Kasumi-1 (cell line): Measurements from ENCODE around the gene KRTAP19-6.
"Not testable (repeated sequence)": the region's sequence is repeated elsewhere in the genome, so short reads cannot be mapped to it uniquely, and the experiment has no call there.

Source experiments
- DNase-seq, 2 experiments: peaks; one replicate each; lab custom pipeline; 2025; lab: John Stamatoyannopoulos, UW

The KRTAP19-6 gene, protein sequence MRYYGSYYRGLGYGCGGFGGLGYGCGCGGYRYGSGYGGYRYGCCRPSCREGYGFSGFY

DNA sequence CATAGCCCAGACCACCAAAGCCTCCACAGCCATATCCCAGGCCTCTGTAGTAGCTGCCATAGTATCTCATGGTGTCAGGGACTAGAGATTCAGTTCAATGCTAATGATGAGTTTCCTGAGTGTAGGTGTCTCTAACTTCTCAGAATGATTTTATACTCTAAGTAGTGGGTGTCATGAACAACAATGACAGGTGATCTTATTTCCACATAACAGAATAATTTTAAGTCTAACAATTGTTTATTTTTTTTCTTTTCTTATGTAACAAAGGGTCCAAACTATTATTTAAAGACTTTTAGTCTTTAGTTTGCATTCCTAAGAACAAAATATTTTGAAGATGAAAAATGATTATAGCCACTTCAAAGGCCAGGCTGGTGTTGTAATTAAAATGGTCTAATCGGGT is at the start of gene KRTAP19-6:
Gene KRTAP19-6 (minus strand): TSS at position 101 of the 400 bp plus-strand sequence. CDS start 31 bp downstream, at position 70.
- DNase-seq = no peak

- no peak for DNase-seq
These were observed 48.6 kb upstream of the KRTAP19-6 start, which contains the start of gene KRTAP22-2 for GRCh38 chr21:30590297-30590696. KRTAP22-2 (minus strand) TSS chr21:30590397.

GRCh38 chr21:30582870-30583269 is 41.2 kb upstream of the KRTAP19-6 start:
- DNase-seq = no peak

DNA sequence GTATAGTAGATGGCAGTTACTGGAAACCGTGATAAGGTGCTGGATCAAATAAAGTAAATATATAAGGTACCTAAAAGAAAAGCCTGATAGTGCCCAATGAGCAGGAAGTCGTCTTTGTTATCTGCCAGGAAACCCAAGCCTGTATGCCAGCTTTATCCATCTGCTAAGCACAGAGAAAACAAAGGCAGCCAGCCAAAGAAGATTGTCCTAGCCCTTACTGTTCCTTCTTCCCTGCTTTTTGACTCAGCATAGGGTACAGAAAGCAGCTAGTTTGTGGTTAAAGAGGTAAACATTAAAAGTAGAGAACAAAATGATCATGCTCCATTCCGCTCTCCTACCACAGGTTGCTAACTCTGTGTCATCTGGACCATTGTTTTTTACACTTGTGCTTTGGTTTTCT is 38.5 kb upstream of the KRTAP19-6 start:
- DNase-seq = no peak

DNA sequence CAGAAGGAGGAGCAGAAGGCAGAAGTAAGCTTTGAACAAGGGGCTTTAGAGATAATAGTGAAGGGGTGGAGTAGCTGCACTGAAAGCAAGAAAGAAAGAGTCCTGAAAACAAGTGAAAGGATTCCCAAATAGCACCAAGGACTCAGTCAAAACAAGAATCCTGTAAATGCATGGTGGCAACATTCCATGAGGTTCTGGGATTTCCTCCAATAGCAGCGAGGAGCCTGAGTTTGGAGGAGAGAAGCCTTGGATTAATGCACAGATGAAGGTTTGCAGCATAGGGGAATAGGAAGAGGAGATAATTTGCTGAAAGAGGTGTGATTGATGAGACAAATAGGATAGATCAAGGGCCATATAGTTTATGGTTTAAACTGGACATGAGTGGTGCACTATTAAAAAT is 37.7 kb upstream of the KRTAP19-6 start:
- no peak for DNase-seq

GRCh38 chr21:30577766-30578165 is 36.1 kb upstream of the KRTAP19-6 start:
- no peak for DNase-seq

DNA sequence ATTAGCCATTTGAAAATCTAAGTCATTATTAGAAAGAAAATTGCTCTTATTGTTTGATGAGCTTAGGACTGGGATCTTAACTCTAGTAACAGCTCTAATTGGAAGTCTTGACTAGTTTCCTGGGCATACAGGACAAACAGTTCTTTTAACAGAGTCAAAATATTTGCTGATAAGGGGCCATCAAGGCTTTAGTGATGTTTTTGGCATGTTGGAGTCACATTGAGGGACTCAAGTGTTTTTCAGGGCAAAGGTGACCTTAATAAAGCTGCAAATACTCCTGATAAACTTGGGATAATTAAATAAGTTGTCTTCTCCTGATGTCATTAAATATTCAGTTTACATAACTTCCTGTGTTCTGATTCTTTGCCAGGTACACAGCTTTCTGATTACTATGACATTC is 26.0 kb upstream of the KRTAP19-6 start:
- no peak for DNase-seq

DNA sequence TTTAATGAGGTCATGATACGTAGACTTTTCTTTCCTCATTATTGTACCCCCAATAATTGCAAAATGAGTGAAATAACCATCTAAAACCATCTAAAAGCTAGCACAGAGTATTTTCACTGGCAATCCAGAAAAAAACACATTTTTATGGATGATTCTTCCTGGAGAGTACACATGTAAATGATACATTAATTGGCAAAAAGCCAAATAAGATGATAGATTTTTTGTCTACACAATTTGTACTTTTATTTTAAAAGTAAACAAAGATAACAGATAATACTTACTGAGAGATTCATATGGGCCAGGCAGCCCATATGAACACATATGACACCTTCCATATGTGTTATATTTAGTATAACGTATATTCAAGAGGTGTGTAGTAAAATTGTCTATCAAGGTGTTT is 22.0 kb upstream of the KRTAP19-6 start:
- no peak for DNase-seq

DNA sequence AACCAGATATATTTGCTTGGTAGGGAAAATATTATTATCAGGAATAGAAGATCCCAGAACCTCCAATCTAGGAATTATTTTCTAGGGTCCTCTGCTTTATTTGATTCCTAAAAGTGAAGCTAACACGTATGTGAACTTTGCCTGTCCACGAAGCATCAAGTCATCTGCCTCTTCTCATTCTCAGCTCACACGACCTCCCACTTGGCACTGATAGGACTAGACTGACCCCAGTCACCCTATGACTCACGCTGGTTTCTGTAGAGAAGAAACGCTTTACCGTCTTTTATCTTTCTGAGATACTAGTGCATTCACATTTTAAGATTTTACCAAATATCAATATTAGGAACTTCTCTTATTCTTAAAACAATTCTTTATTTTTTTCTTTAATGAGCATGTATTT is 21.4 kb upstream of the KRTAP19-6 start:
- no peak for DNase-seq

DNA sequence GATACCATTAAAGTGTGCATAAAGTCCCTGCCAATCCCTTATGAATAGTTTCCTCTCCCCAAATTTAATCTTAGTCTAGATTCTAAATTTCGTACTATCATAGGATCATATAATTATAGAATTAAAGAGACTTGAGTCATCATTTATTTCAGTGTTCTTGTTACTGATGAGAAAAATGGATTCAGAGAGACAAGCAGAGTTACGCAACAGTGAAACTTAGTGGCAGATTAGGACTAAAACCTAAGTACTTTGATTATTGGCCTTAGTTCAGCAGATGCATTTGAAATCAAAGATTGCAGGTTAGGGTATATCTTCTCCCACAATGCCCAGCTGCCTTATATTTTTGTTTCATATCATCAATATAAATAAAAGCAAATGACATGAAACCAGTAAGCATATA is 20.3 kb upstream of the KRTAP19-6 start:
- no peak for DNase-seq

GRCh38 chr21:30561264-30561895 is 19.7 kb upstream of the KRTAP19-6 start, which contains the start of gene KRTAP19-7:
KRTAP19-7 (minus strand) TSS chr21:30561314; CDS start chr21:30561289, 25 bp downstream.
- DNase-seq = no peak

GRCh38 chr21:30555095-30555494 is 13.4 kb upstream of the KRTAP19-6 start:
- DNase-seq = no peak

DNA sequence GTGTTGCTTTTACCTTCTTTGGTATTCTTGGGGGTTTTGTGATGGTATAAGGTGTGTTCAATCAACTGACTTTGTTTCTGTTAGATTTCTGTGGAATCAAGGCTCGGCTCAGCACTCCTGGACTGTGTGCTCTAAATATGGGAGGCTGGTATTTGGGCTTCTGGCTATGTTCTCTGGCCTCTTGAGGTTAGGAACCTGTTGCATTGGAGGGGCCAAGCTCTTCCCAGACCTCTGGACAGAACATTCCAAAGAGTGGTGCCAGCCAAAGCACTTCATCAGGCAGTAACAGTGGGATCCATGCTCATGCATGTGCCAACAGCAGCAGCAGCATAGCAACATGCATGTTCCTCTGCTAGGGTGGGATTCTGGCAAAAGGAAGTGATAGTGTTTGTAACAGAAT is 11.1 kb upstream of the KRTAP19-6 start:
- DNase-seq = no peak

DNA sequence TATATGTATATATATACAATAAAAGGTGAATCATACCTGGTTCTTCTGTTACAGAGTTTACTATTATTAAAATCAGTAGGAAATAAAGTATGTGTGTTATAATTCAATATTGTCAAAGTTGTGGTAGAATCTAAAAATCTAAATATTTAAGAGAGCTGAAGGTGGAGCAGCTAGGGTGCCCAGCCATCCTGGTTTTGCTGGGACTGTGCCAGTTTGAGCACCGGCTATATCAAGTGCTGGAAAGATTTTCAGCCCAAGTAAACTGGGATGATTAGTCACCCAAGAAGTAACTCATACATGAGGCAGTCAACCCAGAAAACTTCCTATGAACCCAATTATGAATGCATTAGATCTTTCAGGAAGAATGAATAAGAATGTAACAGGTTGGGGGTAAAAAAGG is 22.8 kb downstream of the KRTAP19-6 start:
- DNase-seq = no peak

DNA sequence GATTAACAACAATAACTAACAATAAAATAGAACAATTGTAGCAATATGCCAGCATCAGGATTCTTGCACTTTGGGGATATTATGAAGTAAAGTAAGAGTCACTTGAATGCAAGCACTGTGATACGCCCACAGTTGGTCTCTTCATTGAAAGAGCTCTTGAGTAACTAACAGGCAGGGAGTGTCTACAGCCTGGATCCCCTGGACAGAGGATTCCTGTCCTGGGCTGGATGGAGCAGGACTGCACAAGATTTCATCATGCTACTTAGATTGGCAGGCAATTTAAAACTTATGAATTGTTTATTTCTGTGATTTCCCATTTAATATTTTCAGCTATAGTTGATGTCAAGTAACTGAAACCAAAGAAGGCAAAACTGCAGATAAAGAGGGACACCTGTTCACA is 26.0 kb downstream of the KRTAP19-6 start:
- DNase-seq = no peak

GRCh38 chr21:30505621-30506205 is 36.0 kb downstream of the KRTAP19-6 start:
- DNase-seq = not testable (repeated sequence)

DNA sequence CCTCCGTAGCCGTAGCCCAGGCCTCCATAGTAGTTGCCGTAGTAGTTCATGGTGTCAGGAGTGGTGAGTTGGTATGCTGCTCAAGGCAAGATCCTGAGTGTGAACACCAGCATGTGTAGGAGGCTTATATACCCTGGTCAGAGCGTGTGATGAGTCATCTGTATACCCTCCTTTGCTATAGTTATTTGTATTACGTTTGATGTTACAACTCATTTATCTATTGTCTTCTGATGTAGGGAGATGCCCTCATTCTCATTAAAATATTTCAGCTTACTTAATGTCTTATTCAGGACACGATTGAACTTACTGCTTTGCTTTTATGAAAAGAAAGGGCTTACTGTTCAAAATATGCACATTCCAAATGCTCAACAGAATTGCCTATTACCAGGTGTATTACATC is 39.6 kb downstream of the KRTAP19-6 start, which contains the start of gene KRTAP19-5:
Gene KRTAP19-5 (minus strand): TSS at position 101 of the 400 bp plus-strand sequence. CDS start 51 bp downstream, at position 50.
- no peak for DNase-seq

- DNase-seq = no peak
These were observed 44.6 kb downstream of the KRTAP19-6 start, which contains the start of gene KRTAP19-4 for GRCh38 chr21:30497065-30497464. KRTAP19-4 (minus strand) TSS chr21:30497165; CDS start chr21:30497110, 55 bp downstream.

DNA sequence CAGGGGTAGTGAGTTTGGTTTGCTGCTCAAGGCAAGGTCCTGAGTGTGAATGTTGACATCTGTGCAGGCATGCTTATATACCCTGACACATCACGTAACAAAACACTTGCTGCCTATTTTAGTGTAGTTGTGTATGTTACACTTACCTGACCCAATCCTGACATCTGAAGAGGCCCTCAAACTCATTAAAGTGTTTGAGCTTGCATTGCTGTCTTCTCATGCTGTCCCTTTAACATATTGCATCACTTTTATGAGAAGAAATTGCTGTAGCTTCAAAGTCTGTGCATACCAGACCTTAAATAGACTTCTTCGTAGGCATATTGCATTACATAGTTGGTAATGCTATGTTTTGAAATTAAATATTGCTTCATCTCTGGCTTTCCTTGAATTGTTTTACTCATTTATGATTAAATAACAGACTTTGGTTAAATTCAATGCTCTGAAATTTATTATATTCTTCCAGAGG is 49.7 kb downstream of the KRTAP19-6 start, which contains the start of gene KRTAP19-3:
Gene KRTAP19-3 (minus strand): TSS at position 51 of the 466 bp plus-strand sequence. CDS start 56 bp downstream, outside the sequence.
- no peak for DNase-seq
